GM19438 (cell line): ENCODE measurements around the gene EZR.
A peak's percentile ranks its signal among the peaks of the same experiment; 100 is the strongest.

ENCODE experiments used
- ATAC-seq: cut with Tn5 transposase; IDR thresholded peaks from one replicate; pipeline ENCODE4 v1.9.1; 2021; ENCODE audit warnings: low read depth; ENCODE audit not compliant: unreplicated experiment

EZR gene

GRCh38 chr6:158819977-158820622 lies 932 bp upstream of the EZR start:
- no peak for ATAC-seq

GRCh38 chr6:158818581-158819212 lies 471 bp downstream of the EZR start:
- peak; percentile 31 for ATAC-seq

- peak; percentile 33 for ATAC-seq
Measured at GRCh38 chr6:158817728-158818580, 1.2 kb downstream of the EZR start.

GRCh38 chr6:158816803-158817727 lies 2.1 kb downstream of the EZR start:
- no peak for ATAC-seq

- ATAC-seq = no peak
Measured at GRCh38 chr6:158816329-158816728, 2.8 kb downstream of the EZR start.

DNA sequence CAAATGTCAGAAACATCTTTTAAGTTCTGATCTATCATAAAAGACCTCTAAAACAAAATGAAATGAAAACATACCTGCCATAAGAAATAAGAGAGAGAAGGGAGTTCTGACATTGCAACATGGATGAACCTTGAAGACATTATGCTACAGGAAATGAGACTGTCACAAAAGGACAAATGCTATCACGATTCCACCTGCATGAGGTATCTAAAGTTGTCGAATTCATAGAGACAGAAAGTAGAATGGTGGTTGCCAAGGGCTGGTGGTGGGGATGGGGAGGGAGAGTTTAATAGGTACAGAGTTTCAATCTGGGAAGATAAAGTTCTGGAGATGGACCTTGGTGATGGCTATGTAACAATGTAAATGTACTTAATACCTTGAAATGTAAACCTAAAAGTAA lies 3.3 kb downstream of the EZR start:
- no peak for ATAC-seq

- ATAC-seq = no peak
Measured at GRCh38 chr6:158815379-158815724, 3.8 kb downstream of the EZR start.

DNA sequence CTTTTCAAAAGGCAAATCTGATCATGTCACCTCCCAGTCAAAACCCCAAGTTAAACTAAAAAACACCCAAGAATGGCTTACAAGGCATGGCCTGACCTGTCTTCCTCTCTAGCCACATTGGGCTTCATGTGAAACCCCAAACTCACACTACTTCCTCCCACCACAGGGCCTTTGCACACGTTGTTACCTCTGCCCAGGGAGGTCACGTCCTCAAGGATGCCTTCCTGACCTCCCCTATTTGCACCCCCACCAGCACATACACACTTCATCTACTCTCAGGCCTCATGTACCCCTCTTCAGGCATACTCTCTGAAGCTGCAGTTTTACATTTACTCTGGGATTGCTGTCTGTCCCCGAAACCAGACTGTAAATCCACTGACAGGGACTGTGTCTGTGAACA lies 6.1 kb downstream of the EZR start:
- no peak for ATAC-seq

DNA sequence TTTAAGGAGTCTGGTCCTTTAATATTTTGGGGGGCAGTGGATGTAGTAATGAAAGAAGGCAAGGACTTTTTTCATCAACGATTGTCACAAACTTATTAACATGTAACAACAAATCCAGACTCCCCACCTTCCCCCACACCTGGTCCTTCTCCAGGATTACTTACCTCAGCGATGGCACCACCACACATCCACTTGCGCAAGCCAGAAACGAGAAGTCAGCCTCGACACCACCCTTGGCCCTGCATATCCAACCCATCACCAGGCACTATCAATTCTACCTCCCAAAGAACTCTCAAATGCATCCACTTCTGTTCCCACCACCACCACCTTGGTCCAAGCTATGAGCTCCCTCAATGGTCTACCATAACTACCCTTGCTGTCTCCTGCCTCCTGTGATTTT lies 6.6 kb downstream of the EZR start:
- ATAC-seq = no peak

GRCh38 chr6:158810155-158811095 lies 8.7 kb downstream of the EZR start:
- ATAC-seq = no peak

DNA sequence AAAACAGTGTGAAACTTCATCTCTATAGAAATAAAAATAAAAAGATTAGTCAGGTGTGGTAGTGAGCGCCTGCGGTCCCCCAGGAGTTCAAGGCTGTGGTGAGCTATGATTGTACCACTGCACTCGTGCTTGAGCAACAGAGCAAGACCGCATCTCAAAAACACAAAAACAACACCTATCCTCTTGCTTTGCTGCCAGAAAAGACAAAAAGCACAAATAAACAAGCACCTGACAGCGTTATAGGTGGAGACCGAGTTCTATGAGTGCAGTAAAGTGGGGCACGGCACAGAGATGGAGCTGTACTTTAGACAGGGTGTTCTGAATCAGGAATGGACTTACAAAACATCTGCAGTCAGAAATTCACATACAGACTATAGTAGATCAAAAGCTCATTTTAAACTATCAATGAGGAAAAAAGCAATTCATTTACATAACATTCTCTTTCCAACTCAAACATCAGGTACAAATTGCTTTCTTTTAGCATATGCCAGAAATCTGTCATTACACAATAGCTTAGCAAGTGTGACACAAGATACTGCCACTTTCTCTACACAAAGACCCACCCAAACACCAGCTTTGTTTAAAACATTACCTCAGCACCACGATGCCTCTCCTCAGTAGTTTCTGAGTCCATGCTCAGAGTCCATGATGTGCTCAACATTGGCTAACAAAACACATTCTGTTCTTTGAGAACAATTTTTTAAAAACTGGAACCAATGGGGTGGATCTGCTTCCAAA lies 10.1 kb downstream of the EZR start:
- peak; percentile 62 for ATAC-seq

- no peak for ATAC-seq
Measured at GRCh38 chr6:158808442-158808833, 10.7 kb downstream of the EZR start.

DNA sequence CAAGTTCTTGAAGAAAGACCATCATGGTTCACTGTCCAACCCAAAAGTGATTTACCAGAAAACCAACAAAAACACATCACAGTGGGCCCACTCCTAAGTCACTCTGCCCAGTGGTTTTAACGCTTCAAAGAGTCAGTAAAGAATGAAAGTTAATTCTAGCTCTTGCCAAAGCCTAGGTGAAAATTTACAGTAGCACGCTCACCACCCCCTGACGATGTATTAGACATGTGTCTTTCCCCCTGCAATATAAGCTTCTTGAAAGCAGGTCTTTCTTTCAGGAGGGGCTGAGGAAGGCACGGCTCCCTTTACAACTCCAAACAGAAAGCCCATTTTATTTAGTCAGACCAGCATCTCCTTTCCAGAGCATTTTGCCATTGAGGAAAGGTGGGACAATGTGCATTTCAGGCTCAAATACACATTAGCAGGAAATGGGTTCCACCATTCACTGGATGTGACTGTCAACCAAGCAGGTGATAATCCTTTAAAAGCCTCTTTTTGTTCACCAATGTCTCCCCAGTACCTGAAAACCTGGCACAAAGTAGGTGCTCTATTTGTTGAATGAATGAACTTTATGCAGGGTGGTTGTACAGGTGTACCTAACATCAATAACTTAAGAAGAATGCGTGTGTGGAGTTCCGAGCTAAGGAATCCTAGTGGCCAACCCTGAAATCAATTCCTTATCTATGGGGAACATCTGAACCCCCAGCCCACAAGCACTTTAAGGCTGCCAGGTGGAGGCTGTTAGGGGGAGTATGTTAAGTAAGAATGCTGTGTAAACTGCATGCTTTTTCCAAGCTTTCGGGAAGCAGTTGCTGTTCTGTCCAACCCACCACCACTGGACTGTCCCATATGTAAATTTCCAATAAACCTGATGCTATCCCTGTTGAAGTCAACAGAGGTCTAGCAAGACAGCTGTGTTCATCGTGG lies 11.4 kb downstream of the EZR start:
- ATAC-seq = no peak

DNA sequence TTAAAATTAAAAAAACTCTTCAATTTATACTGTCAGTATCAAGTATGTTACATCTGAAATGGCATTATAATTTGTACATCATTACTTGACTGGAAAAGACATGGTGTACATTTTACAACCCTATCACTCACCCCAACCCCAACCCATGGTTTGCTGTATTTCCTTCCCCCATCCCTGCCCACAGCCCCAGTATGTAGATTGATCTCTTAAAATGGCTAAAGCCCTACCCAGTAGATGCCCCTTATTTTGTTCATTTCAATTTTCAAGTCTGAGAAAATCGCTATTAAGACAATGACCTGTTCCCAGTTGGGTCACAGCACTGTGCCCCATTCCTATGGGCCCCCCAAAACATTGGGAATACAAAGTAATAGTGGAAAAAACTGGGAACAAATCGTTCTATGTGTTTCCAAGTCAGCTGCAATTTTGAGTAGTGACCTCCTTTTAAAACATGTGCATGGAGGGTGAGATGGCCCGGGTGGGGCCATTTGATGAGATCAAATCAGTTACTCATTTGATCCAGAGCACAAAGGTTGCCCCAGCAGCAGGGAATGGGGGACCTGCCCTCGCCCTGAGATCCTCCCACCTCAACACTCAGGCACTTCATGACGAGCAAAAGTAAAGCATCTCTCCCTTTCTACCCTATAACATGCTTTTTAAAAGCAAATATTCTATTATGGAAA lies 13.3 kb downstream of the EZR start:
- ATAC-seq = no peak

GRCh38 chr6:158804207-158804606 lies 15.0 kb downstream of the EZR start:
- ATAC-seq = no peak

- peak; percentile 63 for ATAC-seq
Measured at GRCh38 chr6:158803733-158804143, 15.4 kb downstream of the EZR start.

DNA sequence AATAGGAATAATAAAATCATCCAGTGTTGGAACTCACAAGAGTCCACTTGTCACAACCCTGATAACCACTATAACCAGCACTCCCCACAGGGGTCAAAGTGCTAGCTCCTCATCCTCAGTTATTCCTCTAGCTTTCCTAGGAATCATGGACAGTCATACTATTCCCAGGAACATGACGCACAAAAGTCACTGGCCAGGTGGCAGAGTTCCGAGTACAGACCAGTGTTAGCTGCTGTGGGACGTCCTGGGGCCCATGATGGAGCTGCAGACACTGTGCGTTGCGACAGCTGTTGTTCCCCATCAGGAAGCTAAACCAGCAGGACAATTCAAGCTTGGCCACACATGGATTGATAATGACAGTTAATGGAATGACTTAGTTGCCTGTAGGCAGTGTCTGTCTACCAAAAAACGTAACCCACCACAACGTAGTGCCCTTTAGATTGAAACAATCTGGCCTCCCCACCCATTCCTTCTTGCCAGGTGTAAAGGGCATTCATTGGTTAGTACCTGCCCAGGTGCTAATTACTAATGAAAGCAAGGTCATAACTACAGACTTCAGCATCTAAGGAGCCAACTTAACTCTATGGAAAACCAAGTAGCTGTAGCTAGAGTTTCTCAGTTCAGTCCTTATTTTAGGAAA lies 17.4 kb downstream of the EZR start:
- no peak for ATAC-seq
